GM11168 (cell line): ENCODE data around the gene SLC35G3.
"Not testable (repeated sequence)": the region's sequence is repeated elsewhere in the genome, so short reads cannot be mapped to it uniquely, and the experiment has no call there.

Source experiments
- in situ Hi-C: fragments of 300-500 bp; cut with MboI; formaldehyde crosslinking; loops from one replicate; pipeline ENCODE4 v1.12.0; 2022; ENCODE audit warnings: low sequenced_read_pairs; ENCODE audit not compliant: unreplicated experiment

The SLC35G3 gene

DNA sequence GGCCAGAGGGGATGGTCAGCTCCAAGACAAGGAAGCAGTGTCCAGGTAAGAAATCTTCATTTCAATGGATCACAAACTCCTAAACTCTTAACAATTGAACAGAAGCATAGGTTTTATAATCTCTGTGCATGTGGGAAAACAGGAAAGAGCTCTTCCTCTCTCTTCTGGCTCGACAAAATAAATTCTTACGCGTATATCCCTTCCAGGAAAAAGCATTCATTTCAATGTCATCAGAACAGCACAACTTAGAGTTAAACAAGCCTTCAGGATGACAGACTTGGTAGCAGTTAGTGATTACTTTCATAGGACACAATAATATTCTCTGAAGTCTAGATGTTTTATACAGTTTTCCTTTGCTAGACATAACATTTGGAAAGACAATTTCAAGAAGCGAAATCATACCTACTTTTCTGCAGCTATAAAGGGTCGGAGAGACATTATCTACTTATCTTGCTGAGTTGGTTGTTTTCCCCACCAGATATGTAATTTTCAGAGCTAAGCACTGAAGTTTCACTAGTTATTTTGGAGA is 19.3 kb upstream of the SLC35G3 start:
- in situ Hi-C loops: no loop called here

DNA sequence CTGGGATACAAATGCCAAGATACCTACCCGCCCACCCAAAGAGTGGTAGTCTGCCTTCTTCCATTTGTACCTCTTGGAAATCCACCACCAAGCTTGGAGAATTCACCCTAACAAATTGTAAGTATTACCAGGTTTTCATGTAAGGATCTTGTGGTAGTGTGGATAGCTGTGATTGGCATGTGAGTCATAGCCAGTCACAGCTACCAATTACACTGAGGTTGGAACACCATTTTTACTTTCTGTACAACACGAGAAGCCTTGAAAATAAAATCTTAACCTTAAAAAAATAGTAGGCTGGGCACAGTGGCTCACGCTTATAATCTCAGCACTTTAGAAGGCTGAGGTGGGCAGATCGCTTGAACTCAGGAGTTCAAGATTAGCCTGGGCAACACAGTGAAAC is 18.5 kb upstream of the SLC35G3 start:
- in situ Hi-C loops: no loop called here

DNA sequence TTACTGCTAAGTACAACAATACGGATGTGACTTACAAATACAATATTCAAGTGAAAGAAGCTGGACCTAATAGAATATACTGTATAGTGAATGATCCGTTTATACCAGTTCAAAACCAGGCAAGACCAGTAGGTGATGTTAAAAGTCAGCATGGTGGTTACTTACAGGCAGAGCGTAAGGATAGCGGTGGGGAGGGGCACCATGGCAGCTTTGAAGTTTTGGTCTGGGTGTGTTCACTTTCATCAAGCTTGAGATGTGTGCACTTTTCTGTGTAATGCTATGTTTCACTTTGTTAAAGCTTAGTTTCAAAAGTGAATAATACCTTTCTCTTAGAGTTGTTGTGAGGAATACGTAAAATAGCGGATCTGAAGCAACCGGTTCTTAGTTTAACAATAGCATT is 16.5 kb upstream of the SLC35G3 start:
- in situ Hi-C loops: no loop called here

DNA sequence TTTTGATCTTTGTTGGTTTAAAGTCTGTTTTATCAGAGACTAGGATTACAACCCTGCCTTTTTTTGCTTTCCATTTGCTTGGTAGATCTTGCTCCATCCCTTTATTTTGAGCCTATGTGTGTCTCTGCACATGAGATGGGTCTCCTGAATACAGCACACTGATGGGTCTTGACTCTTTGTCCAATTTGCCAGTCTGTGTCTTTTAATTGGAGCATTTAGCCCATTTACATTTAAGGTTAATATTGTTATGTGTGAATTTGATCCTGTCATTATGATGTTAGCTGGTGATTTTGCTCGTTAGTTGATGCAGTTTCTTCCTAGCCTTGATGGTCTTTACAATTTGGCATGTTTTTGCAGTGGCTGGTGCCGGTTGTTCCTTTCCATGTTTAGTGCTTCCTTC is 8.4 kb upstream of the SLC35G3 start:
- in situ Hi-C loops: not testable (repeated sequence)

DNA sequence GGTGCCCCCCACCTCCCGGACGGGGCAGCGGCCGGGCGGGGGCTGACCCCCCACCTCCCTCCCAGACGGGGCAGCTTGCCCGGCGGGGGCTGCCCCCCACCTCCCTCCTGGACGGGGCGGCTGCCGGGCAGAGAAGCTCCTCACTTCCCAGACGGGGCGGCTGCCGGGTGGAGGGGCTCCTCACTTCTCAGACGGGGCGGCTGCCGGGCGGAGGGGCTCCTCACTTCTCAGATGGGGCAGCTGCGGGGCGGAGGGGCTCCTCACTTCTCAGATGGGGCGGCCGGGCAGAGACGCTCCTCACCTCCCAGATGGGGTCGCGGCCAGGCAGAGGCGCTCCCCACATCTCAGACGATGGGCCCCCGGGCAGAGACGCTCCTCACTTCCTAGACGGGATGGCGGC is 869 bp upstream of the SLC35G3 start:
- in situ Hi-C loops: not testable (repeated sequence)

DNA sequence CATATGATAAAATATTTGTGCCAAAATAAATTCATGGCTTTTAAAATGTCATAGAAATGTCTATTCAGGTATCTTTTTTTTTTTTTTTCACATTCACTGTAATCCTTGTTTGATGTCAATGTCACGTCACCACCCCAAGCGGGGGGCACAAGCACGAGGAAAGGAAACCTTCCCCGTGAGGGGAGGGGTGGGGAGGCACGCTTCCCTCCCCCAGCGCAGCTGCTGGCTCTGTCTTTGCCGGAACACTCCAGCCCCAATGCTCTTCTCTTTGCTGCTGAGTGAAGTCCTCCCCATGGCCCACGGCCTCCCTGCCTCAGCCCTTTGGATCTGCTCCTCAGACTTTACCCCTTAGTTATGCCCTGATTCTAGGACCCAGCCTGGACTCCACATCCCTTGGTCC is 1.5 kb downstream of the SLC35G3 start:
- in situ Hi-C loops: no loop called here

DNA sequence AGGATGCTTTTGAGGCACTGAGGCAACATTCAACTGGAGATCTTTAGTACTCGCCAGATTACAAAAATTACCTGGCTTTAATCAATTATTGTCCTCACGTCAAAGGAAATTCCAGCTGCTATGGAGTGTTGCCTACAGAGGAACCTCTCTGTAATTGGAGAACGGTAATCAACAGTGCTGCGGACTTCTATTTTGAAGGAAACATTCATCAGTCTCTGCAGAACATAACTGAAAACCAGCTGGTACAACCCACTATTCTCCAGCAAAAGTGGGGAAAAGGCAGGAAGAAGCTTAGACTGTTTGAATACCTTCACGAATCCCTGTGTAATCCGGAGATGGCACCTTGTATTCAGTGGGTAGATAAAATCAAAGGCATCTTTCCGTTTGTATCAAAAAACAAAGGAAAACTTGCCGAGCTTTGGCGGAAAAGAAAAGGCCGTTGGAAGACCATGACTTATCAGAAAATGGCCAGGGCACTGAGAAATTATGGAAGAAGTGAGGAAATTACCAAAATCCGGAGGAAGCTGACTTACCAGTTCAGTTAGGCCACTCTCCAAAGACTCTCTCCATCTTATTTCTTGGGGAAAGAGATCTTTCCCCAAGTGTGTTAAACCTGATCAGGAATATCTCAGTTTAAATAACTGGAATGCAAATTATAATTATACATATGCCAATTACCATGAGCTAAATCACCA is 3.0 kb downstream of the SLC35G3 start:
- in situ Hi-C loops: no loop called here

DNA sequence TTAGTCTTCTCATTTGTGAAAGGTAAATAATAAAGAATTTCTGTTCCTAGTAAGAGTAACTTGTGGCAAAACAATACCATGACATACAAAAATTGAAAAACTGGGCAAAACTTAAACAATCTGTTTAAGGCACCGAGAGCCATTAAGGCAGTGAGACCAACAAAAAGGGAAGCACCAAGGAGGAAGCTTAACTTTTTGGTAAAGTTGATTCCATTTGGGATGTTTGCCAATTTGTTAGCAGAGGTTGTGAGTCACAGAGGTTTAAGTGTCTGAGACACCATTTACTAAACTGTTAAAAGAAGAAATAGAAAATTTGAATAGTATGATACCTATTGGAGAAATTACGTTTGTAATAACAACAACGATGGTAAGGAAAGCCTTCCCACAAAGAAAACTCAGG is 4.9 kb downstream of the SLC35G3 start:
- in situ Hi-C loops: no loop called here

DNA sequence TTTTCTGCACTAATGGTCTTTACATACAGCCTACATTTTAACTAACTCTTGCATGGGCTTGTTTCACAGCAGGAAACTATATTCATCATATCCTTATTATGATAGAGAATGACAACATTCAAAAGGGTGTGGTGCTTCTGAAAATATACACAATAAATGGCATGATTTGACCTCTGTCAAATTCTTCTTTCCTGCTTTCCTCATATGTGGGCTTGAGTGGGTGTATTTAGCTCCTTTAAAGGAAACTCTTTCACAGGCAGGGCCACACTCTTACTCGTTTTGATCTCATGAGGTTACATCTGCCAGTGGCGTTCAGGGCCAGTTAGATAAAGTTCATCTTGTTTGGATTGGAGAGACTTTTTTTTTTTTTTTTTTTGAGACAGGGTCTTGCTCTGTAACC is 6.1 kb downstream of the SLC35G3 start:
- in situ Hi-C loops: no loop called here

DNA sequence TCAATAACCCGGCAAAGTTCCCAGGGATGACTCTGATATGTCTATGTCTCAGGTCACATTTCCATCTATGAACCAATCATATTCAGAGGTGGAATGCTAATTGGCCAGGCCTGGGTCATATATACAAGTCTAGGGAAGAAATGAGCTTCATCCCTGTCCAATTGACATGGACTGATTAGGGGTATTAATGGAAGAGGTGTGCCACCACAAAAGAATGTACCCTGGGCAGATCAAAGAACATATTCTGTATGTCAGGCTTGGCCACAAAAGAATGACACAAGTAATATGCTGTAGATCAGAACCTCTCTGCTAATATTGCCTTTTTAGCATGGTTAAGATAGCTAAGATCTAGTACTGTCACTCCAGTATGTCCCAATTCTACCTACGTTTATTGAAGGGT is 6.7 kb downstream of the SLC35G3 start:
- in situ Hi-C loops: no loop called here

DNA sequence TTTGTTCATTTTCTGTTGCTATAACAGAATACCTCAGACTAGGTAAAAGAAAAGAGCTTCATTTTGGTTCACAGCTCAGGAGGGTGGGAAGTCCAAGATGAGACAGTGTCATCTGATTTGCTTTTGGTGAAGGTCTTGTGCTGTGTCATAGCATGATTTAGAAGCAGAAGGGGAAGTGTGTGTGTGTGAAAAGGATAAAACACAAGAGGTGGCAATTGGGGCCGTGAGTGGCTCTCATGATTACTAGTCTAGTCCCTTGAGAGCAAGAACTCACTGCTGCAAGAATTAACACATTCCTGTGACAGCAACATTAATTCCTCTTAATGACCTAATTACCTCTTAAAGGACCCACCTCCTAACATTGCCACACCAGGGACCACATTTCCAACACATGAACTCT is 8.3 kb downstream of the SLC35G3 start:
- in situ Hi-C loops: no loop called here

DNA sequence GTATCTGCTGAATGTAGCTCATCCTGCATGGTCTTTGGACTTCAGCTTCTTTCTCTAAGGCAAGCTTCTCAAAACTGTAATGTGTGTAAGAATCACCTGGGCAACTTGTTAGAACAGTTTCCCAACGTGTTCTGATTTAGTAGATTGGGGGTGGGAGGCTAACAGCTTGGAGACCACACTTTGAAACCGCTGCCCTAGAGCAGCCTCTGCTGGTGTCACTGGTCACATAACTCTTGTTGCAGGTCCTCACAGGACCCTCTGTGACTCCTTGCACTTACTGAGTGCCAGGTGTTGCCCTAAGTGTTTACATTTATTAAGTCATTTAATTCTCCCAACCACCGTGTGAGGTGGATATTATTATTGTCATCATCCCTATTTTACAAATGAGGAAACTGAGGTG is 9.9 kb downstream of the SLC35G3 start:
- in situ Hi-C loops: no loop called here

DNA sequence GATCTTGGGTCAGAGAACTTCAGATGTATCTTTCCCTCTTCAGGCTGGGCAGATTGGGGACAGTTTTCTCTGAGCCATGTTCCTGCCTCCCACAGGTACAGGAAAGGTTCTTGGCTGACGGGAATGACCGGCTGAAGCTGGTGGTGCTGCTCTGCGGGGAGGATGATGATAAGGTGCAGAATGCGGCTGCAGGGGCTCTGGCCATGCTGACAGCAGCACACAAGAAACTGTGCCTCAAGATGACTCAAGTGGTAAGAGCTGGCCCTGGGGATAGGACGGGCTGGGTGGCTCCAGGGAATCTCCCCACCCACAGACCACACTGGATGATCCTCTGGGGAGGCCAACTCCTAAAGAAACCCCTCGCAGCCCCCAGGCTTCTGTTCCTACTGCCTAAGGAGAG is 10.9 kb downstream of the SLC35G3 start:
- in situ Hi-C loops: no loop called here

DNA sequence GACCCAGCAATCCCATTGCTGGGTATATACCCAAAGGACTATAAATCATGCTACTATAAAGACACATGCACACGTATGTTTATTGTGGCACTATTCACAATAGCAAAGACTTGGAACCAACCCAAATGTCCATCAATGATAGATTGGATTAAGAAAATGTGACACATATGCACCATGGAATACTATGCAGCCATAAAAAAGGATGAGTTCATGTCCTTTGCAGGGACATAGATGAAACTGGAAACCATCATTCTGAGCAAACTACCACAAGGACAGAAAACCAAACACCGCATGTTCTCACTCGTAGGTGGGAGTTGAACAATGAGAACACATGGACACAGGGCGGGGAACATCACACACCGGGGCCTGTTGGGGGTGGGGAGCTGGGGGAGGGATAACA is 14.8 kb downstream of the SLC35G3 start:
- in situ Hi-C loops: not testable (repeated sequence)

DNA sequence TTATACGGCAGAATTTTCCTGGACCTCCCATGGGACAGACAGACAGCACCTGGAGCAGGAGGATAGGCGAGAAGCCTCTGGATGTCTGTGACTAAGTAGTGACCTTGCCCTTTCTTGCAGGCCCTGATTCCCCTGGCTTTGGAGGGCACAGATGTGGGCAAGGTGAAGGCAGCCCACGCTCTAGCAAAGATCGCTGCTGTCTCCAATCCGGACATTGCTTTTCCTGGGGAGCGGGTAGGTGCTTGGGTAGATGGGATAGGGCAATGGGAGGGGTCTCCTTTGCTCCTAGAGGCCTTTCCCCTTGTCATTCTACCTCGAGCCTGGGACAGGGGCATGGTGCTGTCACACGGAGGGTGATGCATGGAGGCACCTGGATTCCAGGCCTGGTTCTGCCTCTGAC is 17.3 kb downstream of the SLC35G3 start:
- in situ Hi-C loops: no loop called here

DNA sequence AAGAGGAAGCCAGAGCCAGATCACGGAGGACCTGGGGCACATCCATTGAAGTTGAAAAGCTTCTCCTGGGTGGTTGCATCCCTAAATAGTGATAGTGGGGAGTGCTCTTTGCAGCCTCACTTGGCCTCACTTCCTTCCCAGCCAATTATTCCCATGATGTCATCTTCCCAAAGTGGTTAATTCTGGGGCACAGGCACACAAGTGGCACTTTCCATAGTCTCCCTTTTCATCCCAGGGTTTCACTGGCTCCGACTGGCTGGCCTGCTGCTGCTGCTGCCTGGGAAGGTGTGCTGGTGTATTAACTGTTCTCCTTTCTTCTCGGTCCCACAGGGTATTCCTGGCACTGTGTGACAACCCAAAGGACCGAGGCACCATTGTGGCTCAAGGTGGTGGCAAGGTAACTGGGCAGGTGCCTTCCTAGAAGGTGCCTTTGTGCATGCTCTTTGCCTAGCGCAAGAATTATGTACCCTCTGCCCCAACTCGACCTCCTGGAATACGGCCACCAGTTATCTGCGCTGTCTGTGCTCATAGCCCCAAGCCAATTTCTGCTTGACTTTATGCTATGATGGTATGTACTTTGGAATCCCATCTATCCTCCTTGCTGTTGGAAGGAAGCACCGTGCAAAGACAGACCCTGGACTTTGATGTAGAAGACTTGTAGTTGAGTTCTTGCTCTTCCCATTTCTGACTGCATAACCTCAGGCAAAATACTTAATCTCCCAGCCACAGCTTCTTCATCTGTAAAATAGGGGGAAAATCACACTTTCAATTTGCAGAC is 18.4 kb downstream of the SLC35G3 start:
- in situ Hi-C loops: no loop called here

DNA sequence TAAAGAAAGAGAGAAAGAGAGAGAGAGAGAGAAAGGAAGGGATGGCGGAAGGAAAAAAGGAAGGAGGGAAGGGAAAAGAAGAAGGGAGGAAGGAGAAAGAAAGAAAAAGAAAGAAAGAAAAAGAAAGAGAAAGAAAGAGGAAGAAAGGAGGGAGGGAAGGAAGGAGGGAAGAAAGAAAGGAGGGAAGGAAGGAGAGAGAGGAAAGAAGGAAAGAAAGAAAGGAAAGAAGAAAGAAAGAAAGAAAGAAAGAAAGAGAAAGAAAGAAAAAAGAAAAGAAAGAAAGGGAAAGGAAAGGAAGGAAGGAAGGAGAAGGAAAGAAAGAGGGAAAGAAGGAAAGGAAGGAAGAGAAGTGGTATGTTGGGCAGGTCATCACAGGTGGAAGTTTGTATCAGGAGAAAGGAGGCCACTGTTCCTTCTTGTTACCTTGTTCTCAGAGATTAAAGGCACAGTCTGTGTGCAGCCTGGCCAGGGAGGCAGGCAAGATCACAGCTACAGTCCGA is 19.3 kb downstream of the SLC35G3 start:
- in situ Hi-C loops: loop anchor here (25.0 kb wide), 1 partner anchor 562 kb away; the partner anchor contains the start of gene RASL10B

DNA sequence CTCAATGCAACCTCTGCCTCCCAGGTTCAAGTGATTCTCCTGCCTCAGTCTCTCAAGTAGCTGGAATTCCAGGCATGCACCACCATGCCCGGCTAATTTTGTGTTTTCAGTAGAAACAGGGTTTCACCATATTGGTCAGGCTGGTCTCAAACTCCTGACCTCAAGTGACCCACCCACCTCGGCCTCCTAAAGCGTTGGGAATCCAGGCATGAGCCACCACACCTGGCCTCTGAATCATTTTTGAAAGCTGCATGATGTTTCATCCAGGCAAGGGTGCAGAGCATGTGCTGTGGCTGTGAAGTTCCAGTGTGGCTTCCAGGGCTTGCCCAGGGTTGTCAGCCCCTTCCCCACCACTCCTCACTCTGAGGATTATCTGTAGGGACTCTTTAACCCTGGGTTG is 21.9 kb downstream of the SLC35G3 start:
- in situ Hi-C loops: loop anchor here (25.0 kb wide), 1 partner anchor 565 kb away; the partner anchor contains the start of gene RASL10B

DNA sequence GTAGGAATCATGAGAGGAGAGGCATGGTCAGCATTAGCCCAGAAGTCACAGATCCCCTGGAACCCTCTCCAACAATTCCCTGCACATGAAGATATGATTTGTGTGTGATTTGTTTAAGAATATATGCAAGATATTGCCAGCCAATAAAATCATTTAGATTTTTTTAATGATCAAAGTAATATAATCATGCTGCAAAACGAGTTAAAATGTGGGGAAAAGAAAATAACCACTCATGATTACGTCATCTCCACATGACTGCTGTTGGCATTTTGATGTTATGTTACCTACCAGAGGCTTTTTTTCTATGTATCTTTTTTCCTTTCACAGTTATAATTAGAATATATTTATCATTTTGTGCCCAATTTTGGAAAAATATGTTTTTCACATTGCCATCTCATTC is 22.4 kb downstream of the SLC35G3 start:
- in situ Hi-C loops: loop anchor here (25.0 kb wide), 1 partner anchor 565 kb away; the partner anchor contains the start of gene RASL10B

DNA sequence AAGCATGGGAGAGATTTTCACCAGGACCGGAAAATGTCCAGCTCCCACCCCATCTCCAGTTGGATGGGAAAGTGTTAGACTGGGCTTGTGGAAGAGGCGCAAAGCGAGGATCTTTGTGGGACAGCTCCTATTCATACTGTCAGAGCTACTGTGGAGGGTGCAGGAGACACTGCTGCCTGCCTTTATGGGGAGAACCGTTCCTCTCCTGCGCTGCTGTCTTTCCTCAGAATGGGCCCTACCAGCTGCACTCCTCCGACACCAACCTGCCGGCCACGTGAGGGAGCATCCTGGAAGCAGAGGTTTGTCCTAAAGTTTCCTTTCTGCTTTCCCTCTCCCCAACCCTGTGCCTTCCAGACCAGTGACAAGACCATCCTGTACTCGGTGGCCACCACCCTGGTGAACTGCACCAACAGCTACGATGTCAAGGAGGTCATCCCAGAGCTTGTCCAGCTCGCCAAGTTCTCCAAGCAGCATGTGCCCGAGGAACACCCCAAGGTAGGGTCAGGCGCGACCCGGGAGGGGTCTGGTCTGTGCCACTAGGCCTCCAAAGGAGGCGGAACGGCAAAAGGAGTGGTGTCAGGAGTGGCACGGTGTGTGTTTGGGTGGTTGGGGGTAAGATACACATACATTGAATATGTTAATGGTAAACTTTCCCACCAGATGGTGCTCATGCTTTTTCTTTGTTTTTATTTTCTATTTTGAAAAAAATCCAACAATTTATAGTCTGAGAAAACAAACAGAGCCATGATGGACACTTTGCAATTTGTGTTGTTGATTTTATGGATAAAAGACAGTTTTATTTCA is 23.0 kb downstream of the SLC35G3 start:
- in situ Hi-C loops: loop anchor here (25.0 kb wide), 1 partner anchor 566 kb away; the partner anchor contains the start of gene RASL10B
